NCI-H2227 (cell line): Measurements from ENCODE around the gene PACS2.

Experiments used
- DNase-seq: peaks from one replicate; lab custom pipeline; 2025; ENCODE audit not compliant: unreplicated experiment; lab: John Stamatoyannopoulos, UW

The PACS2 gene

GRCh38 chr14:105436891-105437722 lies 122.6 kb downstream of the PACS2 start:
- no peak for DNase-seq

GRCh38 chr14:105437723-105438500 lies 123.4 kb downstream of the PACS2 start:
- no peak for DNase-seq

DNA sequence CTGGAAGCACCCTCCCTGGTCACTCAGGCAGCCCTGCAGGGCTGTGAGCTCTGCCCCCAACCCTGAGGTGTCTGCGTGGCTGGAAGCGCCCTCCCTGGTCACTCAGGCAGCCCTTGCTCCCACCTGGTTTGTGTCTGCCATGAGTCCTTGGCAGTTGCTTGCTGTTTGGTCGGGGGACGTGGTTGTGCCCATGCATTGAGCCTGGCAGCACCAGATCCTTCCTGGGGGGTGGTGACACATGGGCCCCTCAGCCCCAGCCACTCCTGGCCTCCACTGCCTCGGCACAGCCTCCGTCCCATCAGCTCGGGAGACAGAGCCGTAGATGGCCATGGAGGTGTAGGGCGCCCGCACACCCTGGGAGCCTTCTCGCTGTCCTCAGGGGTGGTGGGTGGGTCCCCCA lies 124.6 kb downstream of the PACS2 start:
- DNase-seq, result no peak

DNA sequence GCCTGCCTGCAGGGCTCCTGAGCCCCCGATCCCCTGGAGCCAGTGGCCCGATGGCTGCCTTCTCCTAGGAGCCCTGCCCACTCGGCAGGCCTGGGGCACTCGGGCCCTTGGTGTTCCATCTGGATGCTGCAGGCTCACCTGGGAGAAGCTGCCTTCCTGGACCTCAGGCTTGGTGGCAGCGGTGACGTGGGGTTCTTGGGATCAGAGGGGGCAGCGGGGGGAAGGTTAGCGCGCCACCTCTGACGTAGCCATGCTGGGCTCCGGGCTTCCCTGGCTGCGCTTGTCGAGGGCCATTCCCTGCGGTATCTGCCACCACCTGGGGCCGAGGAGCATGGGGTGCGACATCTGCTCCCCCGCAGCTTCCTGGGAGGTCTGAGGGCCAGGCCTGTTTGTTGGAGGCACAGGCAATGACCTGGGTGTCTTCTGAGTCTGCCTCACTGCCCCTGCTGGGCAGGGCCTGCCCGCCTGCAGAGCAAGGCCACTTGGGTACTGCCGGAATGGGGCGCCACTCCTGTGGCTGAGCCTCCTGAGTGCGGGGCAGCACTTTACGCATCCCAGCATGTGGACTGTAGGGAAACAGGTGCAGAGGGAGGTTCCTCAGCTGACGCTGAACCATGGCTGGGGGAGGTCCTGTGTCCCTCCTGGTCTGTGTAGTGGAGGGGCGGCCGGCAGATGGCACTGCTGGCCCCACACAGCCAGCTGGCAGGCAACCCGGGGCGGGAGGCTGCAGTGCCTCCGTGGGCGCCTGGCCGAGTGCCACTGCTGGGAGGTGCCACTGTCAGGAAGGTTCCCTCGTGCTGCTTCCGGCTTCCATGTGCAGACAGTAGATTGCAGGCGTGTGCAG lies 125.4 kb downstream of the PACS2 start:
- no peak for DNase-seq

- no peak for DNase-seq
These were observed 126.0 kb downstream of the PACS2 start for GRCh38 chr14:105440554-105440900.

- no peak for DNase-seq
These were observed 126.4 kb downstream of the PACS2 start for GRCh38 chr14:105440992-105441391.

DNA sequence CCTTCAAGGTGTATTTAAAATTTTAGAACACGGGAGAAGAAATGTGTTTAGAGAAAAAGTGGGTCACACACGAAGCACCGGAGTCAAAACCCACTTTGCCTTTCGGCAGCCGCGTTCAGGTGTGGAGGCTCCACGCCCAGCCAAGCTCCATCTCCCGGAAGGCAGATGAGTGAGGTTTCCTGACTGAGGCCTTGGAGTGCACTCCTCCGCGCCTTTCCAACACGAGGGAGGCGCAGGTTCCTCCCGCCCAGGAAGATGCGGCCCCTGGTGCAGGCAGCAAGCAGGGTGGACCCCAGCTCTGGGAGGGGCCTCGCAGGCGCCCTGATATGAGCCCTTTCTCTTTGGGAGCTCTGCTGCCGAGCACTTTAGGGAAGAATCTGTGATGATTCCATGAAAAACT lies 127.6 kb downstream of the PACS2 start:
- DNase-seq, result no peak

DNA sequence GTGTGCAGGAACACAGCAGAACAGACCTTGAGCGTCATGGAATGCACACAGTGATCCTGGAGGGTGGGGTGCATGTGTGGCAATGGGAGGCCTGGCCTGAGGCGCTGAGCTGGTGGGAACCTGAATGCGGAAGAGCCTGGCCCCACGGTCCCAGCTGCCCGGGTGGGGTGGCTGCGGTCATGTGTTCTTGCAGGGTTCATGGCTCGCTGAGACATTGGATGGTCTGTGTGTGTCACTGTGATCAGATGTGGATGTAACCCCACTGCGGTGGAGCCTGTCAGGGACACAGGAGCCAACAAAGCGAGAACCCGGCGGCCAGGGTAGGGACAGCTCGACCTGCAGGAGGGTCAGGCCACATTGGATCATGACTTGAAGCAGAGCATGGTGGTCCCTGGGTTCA lies 128.3 kb downstream of the PACS2 start:
- DNase-seq, result no peak

- no peak for DNase-seq
These were observed 130.3 kb downstream of the PACS2 start for GRCh38 chr14:105444859-105445258.

DNA sequence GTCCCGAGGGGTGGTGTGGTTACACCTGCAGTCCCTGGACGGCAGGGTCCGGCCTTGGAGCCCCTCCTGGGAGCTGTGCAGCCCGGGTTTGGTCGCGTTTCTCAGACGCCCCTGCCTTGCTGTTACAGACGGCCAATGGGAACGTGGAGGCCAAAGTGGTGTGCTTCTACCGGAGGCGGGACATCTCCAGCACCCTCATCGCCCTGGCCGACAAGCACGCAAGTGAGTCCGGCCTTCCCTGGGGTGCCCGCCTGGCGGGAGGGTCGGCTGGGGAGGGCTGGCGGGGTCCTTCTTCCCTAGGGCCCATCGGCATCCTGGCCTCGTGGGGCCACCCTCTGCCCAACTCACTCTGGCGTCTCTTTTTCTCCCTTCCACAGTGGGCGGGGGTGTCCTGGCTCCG lies 130.7 kb downstream of the PACS2 start:
- DNase-seq, result no peak

DNA sequence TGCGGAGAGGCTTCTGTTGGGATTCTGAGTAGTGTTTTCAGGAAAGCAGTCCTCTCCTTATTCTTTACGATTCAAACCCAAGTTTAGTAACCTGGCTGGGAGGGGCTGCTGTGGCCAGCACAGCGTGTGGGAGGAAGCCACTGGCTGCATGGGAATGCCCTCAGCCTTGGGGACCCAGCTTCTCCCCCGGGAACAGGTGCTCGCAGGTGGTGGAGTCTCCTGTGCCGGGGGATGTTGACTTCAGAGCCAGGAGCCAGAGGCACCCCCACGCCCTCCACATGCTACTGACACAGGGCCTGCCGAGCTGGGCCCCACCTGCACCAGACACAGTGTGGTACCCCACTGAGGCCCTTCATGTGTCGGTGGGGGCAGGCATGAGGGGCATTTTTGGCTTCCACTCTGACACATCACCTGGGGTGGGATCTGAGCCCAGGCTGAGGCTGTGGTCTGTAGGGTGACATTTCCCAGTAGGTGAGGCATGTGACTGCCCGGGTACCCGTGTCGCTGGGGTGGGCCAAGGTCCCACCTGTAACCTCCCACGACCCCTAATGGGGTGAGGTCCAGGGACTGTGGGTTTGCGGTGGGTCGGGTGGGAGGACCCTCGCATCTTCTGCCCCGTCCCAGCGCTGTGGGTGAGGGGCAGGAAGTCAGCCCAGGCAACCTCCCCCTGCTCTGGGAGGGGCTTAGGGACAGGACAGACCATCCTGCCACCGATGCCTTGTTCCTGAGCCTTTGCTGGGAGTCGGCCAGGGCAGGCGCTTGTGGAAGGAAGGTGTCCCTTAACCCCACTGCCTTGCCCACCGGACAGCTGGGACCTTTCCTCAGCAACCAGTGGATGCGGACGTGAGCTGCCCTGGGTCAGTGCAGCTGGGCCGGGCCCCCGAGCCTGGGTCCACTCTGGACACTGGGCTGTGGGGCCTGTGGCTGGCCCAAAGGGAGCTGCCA lies 131.6 kb downstream of the PACS2 start:
- DNase-seq, result no peak

GRCh38 chr14:105446971-105447370 lies 132.4 kb downstream of the PACS2 start:
- no peak for DNase-seq
